GM04503 (cell line): Measurements from ENCODE around the gene PRR22.

ENCODE experiments used
- DNase-seq: peaks from one replicate; pipeline ENCODE4 v3.0.0-alpha.2; 2012; ENCODE audit warnings: low read depth

The PRR22 gene

DNA sequence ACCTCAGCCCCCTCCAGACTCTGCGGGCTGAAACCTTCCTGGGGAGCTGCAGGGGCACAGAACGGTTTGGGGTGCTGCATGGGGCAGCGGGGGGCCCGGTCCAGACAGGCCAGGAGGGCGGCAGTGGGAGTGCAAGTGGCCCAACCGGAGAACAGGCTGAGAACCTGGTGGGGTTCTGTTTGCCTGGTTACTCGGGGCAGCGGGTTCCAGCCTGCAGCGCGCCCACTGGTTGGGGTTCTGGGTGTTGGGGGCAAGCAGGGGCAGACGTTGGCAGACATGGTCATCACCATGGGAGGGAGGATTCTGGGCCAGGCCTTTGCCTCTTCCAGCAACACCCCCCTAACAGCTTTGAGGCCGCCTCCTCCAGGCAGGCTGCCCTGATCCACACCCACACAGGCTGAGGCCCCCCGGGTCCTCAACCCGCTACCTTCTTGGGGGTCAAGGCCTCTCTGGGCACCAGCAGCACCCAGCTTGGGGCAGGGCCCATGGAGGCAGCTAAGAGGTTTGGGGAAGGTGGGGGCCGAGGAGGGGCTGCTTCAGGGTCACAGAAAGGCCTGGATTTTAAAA lies at the start of gene PRR22:
PRR22 (minus strand) TSS at position 166 of the 567 bp plus-strand sequence; CDS start at position 80, 86 bp downstream.
- DNase-seq, result no peak

DNA sequence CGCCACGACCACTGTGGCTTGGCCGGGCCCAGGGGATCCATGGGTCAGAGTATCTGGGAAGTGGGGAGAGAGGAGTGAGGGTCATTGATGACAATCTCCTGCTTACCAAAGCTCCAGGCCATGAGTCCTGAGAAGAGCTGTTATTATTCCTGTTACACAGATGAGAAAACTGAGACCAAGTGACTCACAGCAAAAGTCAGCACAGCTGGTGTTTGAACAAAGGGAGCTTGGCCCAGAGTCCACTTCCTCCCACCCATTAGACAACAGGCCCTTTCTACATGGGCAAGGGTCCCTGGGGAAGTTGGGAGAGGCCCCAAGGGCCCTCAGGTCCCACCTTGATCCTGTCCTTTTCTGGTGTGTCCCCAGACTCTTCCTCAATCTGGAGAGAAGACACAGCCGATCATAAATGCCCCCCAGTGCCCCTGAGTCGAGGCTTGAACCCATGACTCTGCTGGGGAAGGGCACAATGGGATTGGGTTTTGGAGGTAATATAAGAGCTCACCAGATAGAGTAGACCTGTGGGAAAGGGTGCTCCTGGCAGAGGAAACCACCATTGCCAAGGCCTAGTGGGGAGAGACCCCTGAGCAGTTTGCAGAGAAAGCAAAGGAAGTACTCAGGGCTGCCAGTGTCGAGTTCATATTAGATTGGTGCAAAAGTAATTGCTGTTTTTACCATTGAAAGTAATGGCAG lies 48.1 kb upstream of the PRR22 start:
- DNase-seq, result no peak

DNA sequence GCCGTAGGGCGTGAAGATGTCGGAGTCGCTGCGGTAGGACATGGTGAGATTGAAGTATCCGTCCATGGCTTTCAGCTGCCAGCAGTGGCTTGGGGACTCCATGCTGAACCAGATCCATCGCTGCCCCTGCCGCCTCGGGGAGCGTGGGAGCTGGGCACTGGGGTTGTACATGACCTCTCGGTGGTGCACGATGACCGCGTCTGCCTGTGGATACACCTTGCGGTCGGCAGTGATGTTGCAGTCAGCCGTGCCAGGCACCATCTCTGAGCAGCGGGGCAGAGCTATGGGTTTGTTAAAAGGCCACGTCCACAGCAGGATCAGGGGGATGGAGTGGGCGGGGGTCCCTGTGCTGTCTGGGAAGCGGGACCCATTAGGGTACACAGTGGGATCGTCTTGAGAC lies 47.5 kb upstream of the PRR22 start:
- DNase-seq, result no peak

DNA sequence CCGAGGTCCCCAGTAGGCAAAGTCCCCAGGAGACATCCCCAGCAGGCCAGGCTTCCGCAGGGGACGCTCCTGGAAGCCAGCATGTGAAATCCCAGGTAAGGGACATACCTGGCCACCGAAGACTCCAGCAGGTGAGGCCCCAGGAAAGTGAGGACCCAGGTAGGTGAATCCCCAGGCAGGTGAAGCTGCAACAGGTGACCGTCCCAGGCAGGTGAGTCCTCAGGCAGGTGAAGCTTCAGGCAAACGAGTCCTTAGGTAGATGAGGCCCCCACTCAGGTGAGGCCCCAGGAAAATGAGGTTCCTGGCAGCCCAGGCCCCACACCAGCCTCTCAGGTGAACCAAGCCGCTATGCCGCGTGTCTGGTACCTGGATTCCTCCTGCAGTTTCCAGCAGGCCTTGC lies 46.6 kb upstream of the PRR22 start:
- DNase-seq, result no peak

DNA sequence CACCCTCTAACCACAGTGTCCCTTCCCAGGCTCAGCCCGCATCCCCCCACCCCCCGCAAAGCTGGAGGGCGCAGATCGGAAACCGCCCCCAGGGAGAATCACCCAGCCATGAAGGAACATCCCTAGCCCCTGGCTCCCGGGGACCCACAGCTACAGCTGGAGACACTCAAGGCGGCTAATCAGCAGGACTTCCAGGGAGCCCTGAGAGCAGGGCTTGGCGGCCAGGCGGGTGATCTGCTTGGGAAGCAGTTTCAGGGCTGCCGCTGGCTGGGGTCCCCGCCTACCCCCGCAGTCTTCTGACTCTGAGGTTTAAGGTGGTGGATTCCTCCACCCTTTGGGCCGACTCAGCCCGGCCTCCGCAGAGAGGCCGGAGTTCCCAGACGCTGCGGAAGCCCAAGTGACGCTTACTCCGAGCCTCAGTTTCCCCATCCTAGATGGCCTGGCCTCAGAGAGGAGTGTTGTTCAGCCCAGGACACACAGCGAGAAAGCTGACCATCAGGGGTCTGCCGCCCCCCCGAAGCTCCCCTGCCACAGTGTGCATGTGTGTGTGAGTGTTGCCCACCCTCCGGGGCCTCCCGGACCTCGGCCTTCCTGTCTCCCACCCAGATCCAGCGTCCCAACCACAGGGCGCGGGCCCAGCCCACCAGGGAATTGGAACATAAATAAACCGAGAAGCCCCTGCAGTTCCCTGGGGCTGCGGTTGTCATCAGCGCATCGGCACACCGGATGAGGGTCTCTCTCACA lies 45.2 kb upstream of the PRR22 start:
- no peak for DNase-seq

DNA sequence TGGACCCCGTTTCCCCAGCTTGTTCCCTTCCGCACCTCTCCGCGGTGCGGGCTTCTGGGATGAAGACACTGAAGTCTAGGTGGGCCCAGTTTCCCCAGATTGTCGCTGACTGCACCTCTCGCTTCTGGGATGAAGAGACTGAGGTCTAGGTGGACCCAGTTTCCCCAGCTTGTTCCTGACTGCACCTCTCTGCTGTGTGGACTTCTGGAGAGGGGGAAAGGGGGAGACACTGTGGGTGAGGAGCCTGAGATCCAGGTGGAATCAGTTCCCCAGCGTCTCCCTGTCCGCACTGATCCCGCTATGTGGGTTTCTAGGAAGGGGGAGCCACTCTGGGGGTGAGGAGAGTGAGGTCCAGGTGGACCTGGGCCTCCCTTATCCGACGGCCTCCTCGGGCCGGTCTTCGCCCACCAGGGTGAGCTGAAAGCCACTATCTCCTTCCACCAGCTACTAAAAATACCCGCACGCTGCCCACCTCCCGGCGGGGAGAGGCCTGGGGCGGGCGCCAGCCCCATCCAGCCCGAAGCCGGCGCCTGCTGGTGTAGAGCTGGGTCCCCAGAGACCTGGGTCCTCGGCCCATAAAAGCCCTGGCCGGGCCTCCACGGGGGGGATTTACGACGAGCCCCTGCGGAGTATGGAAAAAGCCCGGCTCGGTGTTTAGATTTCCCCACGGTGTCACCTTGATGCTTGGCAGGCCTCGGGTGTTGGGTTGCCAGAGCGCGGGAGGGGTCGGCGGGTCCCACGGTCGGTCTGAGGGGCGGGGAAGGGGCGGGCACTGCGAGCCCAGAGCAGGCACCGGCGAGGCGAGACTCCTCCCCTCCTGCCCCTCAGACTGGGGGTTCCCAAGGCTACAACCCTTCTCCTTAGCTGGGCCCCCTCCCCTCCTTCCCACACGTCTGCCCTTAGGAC lies 44.4 kb upstream of the PRR22 start:
- DNase-seq, result no peak

DNA sequence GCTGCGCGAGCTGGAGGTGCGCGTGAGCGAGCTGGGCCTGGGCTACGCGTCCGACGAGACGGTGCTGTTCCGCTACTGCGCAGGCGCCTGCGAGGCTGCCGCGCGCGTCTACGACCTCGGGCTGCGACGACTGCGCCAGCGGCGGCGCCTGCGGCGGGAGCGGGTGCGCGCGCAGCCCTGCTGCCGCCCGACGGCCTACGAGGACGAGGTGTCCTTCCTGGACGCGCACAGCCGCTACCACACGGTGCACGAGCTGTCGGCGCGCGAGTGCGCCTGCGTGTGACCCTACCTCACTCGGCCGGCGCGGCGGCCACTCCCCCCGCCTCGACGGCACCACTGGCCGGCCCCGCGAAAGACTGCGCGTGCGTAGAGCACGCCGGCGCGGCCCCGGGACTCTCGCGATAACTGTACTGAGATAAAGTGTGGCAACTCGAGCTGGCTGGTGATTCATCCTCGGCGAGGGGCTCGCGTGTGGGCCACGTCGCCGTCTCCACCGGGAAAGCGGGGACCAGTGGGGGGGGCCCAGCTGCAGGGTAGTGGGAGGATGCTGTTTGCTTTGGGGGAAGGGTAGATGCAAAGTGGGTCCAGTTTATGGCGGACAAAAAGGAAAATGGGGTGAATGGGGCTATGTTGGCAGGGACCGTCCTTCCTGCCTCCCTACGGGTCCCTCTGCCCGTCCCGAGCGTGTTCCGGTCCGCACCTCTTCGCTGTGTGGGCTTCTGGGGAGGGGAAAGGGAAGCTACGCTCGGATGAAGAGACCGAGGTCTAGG lies 43.5 kb upstream of the PRR22 start:
- DNase-seq, result peak; percentile 13

DNA sequence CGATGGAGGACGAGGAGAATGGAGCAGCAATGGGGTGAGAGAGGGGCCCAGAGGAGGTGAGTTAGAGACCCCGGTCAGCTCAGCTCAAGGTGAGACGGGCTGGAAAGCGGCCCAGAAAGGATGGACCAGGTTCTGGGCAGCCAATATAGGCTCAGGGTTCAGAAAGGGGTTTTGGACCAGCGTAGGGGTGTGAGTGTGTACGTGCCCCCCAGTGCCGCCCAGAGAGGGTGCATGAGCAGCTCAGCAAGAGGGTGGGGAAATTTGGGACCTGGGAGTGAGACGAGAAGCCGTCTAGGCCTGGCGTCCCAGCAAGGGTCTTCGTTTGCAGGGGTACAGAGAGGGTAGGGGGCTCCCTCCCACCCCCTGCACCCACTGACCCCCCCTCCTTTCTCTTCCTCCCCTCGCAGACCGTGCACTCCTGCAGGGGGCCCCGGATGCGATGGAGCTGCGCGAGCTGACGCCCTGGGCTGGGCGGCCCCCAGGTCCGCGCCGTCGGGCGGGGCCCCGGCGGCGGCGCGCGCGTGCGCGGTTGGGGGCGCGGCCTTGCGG lies 42.9 kb upstream of the PRR22 start:
- no peak for DNase-seq

DNA sequence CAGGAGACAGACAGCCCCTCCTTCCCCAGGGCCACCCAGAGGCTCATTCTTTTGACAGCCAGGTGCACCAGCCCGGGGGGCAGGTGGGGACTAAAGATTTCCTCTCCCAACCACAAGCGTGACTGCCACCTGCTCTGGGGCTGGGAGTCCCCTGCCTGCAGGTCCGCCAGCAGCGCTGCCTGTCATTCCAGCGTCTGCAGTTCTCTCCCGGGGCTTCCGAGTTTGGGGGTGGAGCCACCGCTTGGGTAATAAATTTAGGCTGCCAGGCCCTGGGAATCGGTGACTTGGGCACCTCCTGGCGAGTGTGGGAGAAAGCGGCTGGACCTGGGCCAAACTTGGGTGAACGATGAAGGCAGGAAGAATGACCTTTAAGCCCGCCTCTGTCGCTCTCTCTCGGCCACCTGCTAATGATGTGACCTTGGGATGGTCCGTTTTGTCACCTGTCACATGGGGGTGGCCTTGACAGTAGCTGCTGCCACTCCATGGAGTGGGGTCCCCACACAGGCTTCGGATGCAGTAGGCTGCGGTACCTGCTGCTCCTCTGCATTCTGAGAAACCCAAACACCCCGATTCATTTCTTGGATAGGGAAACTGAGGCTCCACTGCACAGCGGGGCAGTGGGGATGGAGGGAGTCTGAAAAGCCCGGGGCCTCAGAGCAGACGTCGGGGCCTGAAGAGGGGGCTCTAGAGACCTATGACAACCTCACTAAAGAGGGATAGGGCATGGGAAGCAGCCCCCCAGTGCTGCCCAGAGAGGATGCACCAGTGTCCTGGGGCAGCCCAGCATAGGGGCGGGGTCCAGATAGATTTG lies 42.2 kb upstream of the PRR22 start:
- no peak for DNase-seq

DNA sequence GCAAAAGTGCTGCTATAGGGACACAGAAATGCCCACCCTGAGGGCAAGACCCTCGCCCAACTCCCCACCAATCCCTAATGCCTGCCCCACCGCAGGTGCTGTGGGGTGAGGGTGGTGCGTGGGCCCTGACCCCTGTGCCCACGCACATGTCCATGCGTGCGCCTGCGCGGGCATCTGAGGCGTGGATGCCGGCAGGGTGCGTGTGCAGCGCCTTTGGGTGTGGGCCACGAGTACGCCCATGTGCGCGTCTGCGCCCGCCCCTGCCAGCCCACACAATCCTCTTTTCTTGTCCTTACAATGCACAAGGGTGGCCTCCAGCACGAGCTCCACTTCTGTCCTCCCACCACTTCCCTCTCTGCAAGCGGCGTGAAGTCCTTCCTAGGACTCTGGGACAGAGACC lies 40.6 kb upstream of the PRR22 start:
- DNase-seq, result no peak

DNA sequence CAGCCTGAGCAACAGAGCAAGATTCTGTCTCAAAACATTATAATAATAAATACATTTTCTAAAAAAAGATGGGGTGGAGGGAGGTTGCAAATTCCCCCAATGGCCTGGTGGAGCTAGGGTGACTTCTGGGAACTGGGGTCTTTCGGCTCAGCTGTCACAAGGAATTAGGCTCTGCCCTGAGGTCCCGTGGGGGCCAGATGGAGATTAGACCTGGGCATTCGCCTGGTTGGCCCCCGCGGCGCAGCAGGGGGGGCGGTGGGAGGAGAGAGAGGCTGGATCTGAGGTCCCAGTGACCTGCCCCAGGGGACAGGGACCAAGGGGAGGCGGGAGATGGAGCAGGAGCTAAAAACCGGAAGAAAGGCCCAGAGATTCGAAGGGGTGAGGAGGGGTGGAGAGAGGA lies 40.2 kb upstream of the PRR22 start:
- DNase-seq, result no peak

DNA sequence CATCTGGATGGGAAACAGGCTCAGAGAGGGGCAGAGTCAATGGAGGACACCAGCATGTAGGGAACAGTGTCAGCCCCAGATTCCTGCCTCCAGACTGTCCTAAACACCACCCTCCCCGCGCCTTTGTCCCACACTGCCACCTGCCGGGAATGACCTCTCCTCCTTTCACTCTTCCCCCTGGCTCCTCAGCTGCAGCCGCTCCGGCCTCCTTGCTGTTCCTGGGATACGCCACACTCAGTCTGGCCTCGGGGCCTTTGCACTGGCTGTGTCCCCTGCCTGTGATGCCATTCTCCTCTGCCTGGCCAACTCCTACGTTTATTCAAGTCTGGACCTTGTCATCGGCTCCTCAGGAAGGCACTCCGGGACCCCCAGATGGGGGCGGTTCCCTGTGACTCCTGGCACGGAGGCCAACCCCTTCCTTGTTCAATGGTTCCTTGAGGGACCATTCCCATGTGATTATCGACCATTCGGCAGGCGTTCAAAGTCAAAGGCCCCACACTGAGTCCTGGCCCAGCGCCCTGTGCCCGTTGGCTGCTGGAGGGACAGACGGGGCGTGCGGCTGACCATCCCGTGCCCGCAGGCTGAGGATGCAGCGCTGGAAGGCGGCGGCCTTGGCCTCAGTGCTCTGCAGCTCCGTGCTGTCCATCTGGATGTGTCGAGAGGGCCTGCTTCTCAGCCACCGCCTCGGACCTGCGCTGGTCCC lies 39.2 kb upstream of the PRR22 start:
- DNase-seq, result no peak

DNA sequence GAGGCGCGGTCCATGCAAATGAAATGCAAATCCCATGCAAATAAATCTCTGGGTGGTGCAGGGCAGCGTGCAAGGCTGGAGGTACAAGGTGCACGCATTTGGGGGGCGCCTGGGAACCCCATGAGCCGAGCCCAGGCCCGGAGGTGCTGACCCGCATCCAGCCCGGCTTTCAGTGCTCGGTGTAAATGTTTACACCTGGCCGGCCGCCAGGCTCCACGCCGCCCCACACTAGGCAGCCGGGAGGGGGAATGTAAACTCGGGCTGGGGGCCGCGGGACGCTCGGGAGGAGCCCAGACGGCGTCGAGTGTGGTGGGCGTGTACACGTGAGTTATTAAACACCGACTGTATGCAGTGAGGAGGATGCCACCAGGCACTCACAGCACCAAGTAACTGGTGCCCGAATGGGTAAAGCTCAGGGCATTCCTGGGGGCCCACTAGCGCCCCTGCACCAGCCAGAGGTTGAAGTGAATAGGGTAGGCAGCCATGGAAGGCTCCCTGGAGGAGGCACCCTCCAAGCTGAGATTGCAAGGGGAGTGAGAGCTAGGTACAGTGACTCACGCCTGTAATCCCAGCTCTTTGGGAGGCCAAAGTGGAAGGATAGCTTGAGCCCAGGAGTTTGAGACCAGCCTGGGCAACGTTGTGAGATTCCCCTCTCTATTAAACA lies 37.8 kb upstream of the PRR22 start:
- no peak for DNase-seq

DNA sequence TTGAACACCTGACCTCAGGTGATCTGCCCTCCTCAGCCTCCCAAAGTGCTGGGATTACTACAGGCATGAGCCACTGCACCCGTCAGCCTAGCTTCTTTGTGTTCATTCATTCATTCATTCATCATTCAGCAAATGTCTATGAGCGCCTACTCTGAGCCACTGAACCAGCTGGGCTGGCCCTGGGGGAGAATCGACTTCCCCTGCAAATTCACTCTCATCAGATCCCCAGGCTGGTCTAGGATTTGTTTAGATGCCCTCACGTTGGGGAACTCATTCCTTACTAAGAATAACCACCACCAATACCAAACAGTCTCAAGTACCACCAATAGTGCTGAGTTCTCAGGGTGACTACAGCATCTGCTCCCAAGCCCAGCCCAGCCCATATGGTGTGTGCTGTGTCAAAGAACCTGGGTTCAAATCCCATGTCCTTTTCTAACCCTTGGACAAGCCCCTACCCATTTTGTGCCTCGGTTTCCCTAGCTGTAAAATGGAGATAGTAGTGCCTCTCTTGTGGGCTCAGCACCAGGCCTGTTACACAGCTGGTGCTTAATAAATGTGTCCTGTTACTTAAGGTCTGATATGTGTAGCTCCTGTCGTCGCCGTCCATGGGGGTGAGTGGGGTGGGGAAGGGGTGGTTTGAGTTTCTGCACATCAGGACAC lies 37.1 kb upstream of the PRR22 start:
- no peak for DNase-seq

DNA sequence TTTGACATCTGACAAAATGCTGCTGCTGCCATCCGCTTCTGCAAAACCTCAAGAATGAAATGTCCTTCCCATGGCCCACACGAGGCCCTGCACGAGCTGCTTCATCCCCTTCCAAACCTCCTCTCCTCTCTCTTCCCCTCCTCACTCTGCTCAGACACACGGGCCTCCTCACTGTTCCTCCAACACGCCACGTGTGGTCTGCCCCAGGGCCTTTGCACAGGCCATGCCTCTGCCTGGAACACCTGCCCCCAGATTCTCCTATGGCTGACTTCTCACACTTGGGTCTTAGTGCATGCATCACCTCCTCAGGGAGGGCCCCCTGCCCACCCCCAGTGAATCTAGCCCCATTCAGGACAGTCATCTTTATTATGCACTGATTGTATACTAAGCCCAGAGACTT lies 36.2 kb upstream of the PRR22 start:
- no peak for DNase-seq

DNA sequence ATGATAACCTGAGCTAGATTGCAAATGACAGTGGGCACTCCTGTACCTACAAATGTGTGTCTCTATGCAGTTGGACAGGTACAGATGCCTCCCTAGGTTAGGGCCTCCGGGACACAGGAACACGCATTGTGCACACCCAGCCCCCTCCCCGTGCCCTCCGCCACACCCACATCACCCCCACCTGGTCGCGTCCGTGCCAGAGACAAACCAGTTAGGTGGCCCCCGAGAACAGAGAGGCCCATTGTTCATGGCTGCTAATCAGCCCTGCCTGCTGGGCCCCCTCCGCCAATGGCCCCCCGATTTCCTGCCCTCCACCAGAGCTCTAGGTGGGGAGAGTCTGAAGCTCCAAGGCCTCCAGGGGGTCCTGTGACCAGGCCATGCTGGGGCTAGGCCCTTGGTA lies 34.0 kb upstream of the PRR22 start:
- no peak for DNase-seq

DNA sequence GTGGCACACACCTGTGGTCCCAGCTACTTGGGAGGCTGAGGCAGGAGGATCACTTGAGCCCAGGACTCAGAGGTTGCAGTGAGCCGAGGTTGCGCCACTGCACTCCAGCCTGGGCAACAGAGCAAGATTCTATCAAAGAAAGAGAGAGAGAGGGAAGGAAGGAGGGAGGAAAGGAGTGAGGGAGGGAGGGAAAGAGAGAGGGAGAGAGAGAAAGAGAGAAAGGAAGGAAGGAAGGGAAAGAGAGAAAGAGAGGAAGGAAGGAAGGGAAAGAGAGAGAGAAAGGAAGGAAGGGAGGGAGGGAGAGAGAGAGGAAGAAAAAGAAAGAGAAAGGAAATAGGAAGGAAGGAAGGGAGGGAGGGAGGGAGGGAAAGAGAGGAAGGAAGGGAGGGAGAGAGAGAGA lies 32.7 kb upstream of the PRR22 start:
- DNase-seq, result no peak

DNA sequence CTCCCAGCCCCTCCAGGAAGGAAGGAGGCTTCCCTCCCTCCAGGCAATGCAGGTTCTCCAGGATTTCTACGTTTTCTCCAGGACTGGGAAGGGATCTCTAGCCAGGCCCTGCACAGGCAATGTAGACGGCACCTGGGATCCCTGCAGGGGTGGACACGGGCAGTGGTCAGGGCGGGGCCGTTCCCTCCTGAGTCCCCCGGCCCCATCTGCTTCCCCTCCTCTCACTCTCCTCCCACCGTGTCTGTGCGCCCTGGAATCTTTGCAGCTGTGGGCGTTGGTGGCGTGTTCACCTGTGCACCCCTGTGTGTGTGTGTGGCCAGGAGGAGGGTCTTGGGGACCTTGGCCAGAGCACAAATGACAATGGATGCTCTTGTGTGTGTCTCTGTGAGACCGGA lies 30.3 kb upstream of the PRR22 start:
- no peak for DNase-seq
